GM10847 (cell line): ENCODE data around the gene HSDL2.

Source experiments
- POLR2A ChIP-seq: IDR thresholded peaks from 2 replicates; pipeline ENCODE4 v1.6.1; 2011; ENCODE audit not compliant: insufficient read length; ENCODE audit errors: extremely low read depth

HSDL2 gene

DNA sequence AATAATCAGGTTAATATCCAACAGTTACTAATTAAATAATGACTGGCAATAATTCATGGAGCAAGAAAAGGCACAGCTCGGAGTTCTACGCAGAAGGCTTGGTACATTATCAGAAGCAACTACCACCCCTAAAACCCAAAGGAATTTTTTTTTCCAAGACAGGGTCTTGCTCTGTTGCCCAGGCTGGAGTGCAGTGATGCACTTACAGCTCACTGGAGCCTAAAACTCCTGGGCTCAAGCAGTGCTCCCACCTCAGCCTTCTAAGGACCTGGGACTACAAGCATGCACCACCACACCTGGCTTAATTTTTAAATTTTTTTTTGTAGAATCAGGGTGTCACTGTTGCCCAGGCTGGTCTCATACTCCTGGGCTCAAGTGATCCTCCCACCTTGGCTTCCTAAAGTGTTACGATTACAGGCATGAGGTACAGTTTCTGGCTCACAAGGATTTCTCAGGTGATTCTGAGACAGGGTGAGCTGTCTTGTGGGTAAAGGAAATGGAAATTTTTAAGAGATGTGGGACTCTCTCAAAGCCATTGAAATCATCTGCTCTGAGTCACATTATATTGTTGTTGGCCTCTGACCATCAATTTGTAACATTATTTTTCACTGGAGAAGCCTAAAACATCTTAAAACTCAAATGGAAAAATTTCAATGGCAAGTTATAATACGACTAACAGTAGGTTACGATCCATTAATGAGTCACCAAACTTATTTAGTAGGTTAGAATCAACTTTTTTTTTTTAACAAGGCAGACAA, 19.7 kb upstream of the HSDL2 start:
- TF ChIP-seq POLR2A = no peak

DNA sequence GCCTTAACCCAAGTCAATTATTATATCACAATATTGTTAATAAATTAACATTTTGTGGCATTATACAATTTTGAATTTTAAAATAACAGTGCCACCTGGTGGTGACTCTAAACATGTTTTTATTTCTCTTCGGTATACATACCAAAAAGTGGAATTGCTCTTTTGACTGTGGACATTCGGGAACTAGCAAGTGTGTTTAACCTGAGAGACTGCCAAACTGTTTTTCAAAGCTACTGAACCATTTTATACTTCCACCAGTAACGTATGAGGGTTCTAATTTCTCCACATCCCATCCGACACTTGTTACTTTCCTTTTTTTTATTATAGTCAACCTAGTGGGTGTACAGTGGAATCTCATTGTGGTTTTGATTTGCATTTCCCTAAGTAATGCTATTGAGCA, 18.3 kb upstream of the HSDL2 start:
- no peak for TF ChIP-seq POLR2A

DNA sequence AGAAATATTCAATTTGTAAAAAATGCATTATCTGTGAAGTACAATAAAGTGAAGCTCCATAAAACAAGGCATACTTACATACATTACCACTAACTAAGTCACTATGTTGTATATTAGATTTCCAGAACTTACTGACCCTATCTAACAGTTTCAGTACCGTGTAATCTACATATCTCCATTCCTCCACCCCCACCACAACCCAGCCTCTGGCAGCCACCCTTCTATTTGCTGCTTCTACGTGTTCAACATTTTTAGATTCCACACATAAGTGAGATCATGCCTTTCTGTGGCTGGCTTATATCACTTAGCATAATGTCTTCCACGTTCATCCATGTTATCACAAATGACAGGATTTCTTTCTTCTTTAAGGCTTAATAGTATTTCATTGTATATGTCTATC, 15.1 kb upstream of the HSDL2 start:
- no peak for TF ChIP-seq POLR2A

DNA sequence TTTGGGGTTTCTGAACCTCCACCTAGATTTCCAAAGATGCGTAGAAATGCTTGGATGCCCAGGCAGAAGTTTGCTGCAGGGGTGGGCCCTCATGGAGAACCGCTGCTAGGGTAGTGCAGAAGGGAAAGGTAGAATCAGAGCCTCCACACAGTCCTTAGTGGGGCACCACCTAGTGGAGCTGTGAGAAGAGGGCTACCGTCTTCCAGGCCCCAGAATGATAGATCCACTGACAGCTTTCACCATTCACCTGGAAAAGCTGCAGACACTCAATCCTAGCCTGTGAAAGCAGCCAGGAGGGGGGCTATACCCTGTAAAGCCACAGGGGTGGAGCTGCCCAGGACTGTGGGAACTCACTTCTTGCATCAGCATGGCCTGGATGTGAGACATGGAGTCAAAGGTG, 13.3 kb upstream of the HSDL2 start:
- no peak for TF ChIP-seq POLR2A

DNA sequence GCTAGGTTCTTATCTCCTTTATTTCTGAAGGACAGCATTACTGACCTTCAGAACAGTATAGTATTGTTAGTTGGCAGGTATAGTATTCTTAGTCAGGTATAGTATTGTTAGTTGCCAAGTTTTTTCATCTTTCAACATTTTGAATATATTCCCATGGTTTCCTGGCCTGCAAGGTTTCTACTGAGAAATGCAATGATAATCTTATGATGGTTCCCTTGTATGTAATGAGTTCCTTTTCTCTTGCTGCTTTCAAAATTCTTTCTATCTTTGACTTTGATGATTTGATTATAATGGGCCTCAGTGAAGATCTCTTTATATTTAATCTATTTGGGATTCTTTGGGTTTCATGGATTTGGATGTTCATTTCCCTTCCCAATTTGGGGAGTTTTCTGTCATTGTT, 12.4 kb upstream of the HSDL2 start:
- TF ChIP-seq POLR2A = no peak

DNA sequence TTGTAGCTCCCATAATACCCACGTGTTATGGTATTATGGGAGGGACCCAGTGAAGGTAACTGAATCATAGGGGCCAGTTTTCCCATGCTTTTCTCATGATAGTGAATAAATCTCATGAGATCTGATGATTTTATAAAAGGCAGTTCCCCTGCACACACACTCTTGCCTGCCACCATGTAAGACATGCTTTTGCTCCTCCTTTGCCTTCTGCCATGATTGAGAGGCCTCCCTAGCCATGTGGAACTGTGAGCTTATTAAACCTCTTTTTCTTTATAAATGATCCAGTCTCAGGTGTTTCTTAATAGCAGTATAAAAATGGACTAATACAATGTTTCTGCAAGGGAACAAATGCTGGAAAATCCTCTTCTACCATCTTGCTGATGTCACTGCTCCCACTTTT, 10.1 kb upstream of the HSDL2 start:
- TF ChIP-seq POLR2A = no peak

DNA sequence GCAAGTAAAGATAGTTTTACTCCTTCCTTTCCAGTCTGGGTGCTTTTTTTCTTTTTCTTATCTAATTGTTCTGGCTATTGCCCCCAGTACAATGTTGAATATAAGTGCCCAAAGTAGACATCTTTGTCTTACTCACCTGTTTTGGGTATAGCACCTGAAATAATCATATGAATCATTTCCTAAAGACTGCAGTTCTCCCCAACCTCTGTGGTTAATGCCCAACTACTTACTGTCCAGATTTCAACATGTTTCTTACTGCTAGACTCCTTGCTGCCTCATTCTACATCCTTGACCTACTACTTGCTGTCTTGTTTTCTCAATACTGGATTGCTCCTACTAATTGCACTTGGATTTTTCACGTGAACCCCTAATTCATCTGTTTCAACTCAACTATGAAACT, 8.8 kb upstream of the HSDL2 start:
- no peak for TF ChIP-seq POLR2A

DNA sequence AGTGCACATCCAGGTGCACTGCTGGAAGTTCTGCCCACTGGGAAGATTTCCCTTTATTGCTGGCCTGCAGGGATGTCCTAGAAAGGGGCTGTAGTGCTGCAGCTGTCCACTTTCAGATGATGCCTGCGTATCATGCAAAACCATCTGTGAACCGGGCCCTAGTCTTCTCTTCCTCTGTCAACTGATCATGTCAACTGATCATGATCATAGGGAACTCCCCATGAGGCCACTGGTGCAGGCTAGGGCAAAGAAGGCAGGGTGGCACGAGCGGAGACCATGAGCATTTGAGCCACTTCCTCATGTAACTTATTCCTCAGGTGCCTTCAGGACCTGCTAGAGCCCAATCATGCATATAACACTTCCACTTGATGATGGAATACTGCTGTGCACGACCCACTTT, 4.5 kb upstream of the HSDL2 start:
- no peak for TF ChIP-seq POLR2A

DNA sequence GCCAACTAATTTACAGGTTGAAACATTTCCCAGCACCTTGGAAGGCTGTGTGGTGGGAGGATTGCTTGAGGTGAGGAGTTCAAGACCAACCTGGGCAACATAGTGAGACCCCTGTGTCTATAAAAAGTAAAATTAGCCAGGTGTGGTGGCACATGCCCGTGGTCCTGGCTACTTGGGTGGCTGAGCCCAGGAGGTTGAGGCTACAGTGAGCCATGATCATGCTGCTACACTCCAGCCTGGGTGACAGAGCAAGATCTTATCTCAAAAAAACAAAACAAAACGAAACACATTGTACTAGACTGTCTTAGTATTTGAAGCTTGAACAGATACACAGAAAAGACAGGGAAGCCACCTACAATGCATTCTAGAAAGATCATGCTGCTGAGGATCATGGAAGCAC, 2.8 kb upstream of the HSDL2 start:
- TF ChIP-seq POLR2A = no peak

DNA sequence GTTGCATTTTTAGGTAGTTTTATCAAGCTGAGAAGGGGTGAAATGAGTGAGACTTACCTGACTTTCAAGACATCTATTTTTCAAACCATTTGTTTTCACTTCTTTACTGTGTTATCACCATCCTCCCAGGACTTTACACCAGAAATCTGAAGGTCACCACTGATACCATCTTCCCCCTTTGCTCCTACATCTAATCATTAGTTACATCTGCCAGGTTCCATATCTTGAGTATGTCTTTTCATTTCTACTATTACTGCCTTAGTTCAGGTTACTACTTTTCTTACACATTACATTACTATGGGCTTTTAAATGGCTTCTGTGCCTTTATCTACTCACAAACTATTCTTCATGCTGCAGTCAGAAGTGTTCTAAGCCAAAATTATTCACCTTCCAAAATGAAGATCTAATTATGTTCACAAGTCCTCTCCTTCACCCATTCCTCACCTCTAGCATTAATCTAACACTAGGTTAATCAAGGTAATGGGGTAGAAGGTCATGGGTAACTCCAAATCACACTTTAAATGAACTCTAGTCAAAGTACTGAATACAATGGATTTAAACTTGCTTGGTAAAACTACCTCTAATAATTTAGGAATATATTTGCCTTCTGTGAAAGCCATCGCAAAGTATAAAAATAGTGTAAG, 2.1 kb upstream of the HSDL2 start:
- TF ChIP-seq POLR2A = no peak

DNA sequence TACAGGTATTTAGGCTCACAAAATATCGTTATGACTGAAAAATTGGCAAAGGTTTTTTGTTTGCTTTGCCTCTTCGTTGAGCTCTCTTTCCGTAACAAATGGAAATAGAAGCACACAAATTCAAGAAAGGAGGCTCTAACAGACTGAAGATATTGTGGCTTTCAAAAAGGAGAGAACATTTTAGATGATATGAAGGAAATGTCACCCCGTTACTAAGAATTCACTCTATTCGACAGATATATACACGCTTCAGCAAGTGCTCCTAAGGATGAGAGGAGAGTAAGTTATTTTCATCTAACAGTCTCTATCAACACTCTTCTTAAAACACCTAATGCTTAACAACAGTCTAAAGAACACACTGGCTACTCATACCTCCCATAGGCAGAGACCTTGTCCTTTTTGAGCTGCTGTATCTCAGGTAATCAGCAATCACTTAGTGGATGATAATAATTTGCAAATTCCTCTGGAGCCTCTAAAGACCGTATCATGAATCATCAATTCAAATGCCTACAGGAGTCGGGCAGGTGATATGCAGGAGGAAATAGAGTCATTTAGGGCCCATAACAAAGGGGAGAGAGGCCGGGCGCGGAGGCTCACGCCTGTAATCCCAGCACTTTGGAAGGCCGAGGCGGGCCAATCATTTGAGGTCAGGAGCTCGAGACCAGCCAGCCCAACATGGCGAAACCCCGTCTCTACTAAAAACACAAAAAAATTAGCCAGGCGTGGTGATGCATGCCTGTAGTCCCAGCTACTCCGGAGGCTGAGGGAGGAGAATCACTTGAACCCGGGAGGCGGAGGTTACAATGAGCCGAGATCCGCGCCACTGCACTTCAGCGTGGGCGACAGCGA, 1.4 kb upstream of the HSDL2 start:
- no peak for TF ChIP-seq POLR2A

DNA sequence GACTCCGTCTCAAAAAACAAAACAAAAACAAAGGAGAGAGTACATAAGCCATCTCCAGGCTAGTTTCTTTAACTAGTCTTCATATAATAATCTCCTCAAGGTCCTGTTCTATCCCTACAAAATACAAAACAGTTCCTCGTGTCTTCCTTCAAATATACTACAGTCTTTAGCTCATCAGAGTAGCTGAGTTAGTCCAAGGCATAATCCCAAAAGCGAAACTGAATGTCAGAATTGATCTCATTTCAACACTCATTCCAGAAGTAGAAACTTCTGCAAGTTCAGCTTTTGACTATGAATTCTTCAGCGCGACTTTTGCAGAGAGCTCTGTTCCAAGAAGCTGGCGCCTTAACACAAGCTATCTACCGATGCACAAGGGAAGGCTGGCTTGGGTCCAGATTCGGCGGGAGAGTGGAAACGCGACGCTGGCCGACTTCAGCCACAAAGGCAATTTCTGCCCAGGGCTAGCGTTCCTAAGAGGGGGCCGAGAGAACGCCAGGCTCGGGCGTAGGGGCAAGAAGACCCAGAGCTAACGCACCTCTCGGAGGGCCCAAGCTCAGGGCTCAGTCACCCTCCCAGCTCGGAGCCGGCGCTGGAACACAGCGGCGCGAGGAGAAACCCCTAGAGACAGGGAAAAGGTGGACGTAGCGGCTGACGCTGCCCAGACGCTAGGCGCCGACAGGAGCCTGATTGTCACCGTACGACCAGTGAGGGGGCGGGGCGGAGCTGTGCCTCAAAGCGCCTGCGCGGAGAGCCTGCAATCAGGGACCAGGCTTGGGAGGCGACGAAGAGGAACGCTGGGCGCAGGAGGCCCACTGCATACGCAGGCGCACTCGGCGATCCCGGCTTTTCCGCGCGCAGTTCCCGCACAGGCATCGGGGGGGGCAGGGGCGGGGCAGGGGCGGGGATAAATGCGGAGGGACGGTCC, 469 bp upstream of the HSDL2 start:
- peak; percentile 67 for TF ChIP-seq POLR2A

DNA sequence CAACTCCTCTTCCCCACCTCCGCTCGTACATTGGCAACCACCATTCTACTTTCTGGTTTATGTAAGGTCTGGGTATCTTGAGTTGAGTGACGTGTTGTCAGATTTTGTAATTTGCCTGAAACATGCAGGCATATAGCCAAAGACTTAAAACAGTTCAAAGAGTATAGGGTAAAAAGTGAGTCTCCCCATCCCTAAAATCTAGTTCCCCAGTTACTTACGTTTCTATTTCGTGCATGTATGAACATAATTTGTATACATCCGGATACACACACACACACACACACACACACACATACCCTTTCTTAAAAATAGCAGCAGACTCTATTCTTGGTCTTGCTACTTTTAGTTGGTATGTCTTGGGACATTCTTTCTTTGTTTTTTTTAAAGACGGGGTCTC, 915 bp downstream of the HSDL2 start:
- no peak for TF ChIP-seq POLR2A

DNA sequence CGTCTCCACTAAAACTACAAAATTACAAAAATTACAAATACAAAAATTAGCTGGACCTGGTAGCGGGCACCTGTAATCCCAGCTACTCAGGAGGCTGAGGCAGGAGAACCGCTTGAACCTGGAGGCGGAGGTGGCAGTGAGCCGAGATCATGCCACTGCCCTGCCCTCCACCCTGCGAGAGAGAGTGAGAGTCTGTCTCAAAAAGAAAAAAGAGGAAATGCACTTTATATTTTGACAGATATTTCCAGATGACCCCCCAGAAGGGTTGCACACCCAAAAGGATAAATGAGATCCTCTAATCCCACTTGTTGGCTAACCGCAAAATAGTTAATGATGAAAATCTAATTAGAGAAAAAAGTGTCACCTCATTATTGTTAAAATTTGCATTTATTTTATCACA, 2.2 kb downstream of the HSDL2 start:
- no peak for TF ChIP-seq POLR2A
